Keratinocyte (primary cell): ENCODE results near the gene HBQ1.

Source experiments
- CTCF ChIP-seq, 3 experiments: IDR thresholded peaks in 1 of 3; conservative IDR thresholded peaks in 1 of 3; optimal IDR thresholded peaks in 1 of 3; 2 replicates in 2 of 3; 3 replicates in 1 of 3; pipeline versions ENCODE3 to v1.5.1; 2011; ENCODE audit warnings: low read length in 3 of 3, mild to moderate bottlenecking in 3 of 3, moderate library complexity in 2 of 3, control low read depth in 1 of 3, inconsistent platforms in 1 of 3; ENCODE audit not compliant: insufficient read depth in 2 of 3; ENCODE audit errors: extremely low read depth in 1 of 3
- EZH2 ChIP-seq: IDR thresholded peaks from one replicate; pipeline ENCODE4 v1.6.1; 2012; ENCODE audit warnings: inconsistent platforms, mild to moderate bottlenecking, low read length, moderate library complexity

DNA sequence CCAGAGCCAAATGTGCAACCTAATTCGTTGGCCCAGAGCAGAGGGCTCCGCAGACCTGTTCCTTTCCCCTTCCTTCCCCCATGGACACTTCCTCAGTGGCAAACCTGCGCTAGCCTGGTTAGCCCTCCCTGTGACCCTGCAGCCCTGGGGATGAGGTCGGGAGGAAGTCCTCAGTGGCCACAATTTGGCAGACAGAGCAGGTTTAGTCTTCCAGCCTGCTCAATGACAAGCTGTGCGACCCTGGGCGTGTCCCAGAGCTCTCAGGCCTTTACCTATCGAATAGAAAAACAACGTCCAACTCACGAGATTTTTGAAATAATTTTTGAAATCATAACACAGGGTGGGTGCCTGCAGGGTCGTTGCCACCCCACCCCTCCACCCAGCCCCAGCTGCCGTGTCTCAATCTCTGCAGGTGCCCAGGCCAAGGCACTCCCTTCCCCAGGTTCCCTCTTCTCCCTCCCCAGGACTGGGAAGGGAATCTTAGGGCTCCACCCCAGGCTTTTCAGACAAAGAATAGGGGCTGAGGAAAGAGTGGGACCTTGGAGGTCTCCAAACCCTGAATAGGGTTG is 13.1 kb upstream of the HBQ1 start:
- TF ChIP-seq CTCF (optimal IDR thresholded peaks at IDR 0.05 in 1 of 3, IDR thresholded peaks at IDR 0.05 in 1 of 3, conservative IDR thresholded peaks at IDR 0.05 in 1 of 3; ENCODE audit: extremely low read depth in 1 of 3, insufficient read depth in 2 of 3, low read length in 3 of 3), result no peak
- TF ChIP-seq EZH2, result peak; percentile 6
